Colonic mucosa (tissue), 4 donors: Measurements from ENCODE around the gene TSNAX. TPM values are rescaled to one million over a fixed set of nuclear protein-coding genes. Genes with fewer than 3 reads are reported as not detected.

Source experiments
- DNase-seq: peaks from one replicate; pipeline ENCODE4 v3.0.0-alpha.2; 2020
- H3K27ac ChIP-seq: fragments of 200-600 bp; one replicate; pipeline ENCODE4 v1.8.0; 2021
- H3K27me3 ChIP-seq: fragments of 200-600 bp; one replicate; pipeline ENCODE4 v1.8.0; 2021
- H3K36me3 ChIP-seq: fragments of 200-600 bp; one replicate; pipeline ENCODE4 v1.8.0; 2021
- H3K4me1 ChIP-seq: fragments of 200-600 bp; one replicate; pipeline ENCODE4 v1.8.0; 2021; ENCODE audit warnings: mild to moderate bottlenecking
- H3K4me3 ChIP-seq: fragments of 200-600 bp; one replicate; pipeline ENCODE4 v1.8.0; 2021
- H3K9ac ChIP-seq, 2 donors: one replicate each; pipeline ENCODE4 v1.7.0; 2013; ENCODE audit warnings: control low read depth in 2 of 2, low read depth in 2 of 2, low read length in 2 of 2
- H3K9me3 ChIP-seq: fragments of 200-600 bp; one replicate; pipeline ENCODE4 v1.8.0; 2021
- CTCF ChIP-seq: fragments of 200-600 bp; IDR thresholded peaks from one replicate; pipeline ENCODE4 v1.8.0; 2022; ENCODE audit warnings: antibody characterized with exemption, mild to moderate bottlenecking
- intact Hi-C: fragments of 100-400 bp; cut with DNase I; formaldehyde crosslinking; loops from one replicate; pipeline ENCODE4 v1.14.1; 2022
- total RNA-seq, 2 donors: library from RNA; stranded (reverse); fragmentation: NEBNext Ultra II Directional in 1 of 2; extraction: Animal tissue kit (Norgen Biotek cat#: 25700) in 1 of 2; gene quantifications; one replicate each; pipeline ENCODE4 v1.2.1, GENCODE V29; 2021
- donor health status: healthy.
- donor health status: DM: no; HTN: no; CAD: no.
- donor health status: DM: no; HTN: no; CAD: no.

The TSNAX gene
- total RNA-seq, 2 donors from 2014 or later: 22.6 to 37.3 TPM

GRCh38 chr1:231554969-231555368, 26.5 kb downstream of the TSNAX start:
- no peak for TF ChIP-seq CTCF
- Histone ChIP-seq H3K36me3 (no peaks in the 10 kb centered on the region), H3K27me3 (no peaks in the 10 kb centered on the region), H3K9ac (no peak overlapping the region), H3K4me1 (no peaks in the 10 kb centered on the region), H3K27ac (no peak overlapping the region), H3K9me3 (no peaks in the 10 kb centered on the region), H3K4me3 (no peak overlapping the region)
- no peak for DNase-seq
- intact Hi-C loops: no loop called here

GRCh38 chr1:231557411-231557810, 28.9 kb downstream of the TSNAX start:
- no peak overlapping the region for H3K4me3 ChIP-seq
- no peak overlapping the region for H3K27ac ChIP-seq
- intact Hi-C loops: no loop called here
- no peaks in the 10 kb centered on the region for H3K36me3 ChIP-seq
- no peak for DNase-seq
- H3K9ac ChIP-seq: no peak overlapping the region
- no peak for TF ChIP-seq CTCF
- no peaks in the 10 kb centered on the region for H3K4me1 ChIP-seq
- no peaks in the 10 kb centered on the region for H3K27me3 ChIP-seq
- no peaks in the 10 kb centered on the region for H3K9me3 ChIP-seq

GRCh38 chr1:231557898-231558707, 29.6 kb downstream of the TSNAX start:
- intact Hi-C loops: no loop called here
- Histone ChIP-seq H3K4me3 (no peak overlapping the region), H3K27ac (no peak overlapping the region), H3K27me3 (no peaks in the 10 kb centered on the region), H3K9me3 (no peaks in the 10 kb centered on the region), H3K9ac (no peak overlapping the region), H3K36me3 (no peaks in the 10 kb centered on the region), H3K4me1 (no peaks in the 10 kb centered on the region)
- no peak for TF ChIP-seq CTCF
- DNase-seq: no peak

GRCh38 chr1:231558708-231559185, 30.3 kb downstream of the TSNAX start:
- Histone ChIP-seq H3K27me3 (no peaks in the 10 kb centered on the region), H3K27ac (no peak overlapping the region), H3K4me1 (no peaks in the 10 kb centered on the region), H3K4me3 (no peak overlapping the region), H3K9ac (no peak overlapping the region), H3K36me3 (no peaks in the 10 kb centered on the region), H3K9me3 (no peaks in the 10 kb centered on the region)
- no peak for TF ChIP-seq CTCF
- DNase-seq: no peak
- intact Hi-C loops: no loop called here

GRCh38 chr1:231561647-231562383, 33.3 kb downstream of the TSNAX start:
- no peak overlapping the region for H3K4me3 ChIP-seq
- no peak for DNase-seq
- intact Hi-C loops: no loop called here
- H3K9me3 ChIP-seq: no peaks in the 10 kb centered on the region
- no peak for TF ChIP-seq CTCF
- no peak overlapping the region for H3K9ac ChIP-seq
- H3K27me3 ChIP-seq: no peaks in the 10 kb centered on the region
- no peak overlapping the region for H3K27ac ChIP-seq
- H3K36me3 ChIP-seq: no peaks in the 10 kb centered on the region
- no peaks in the 10 kb centered on the region for H3K4me1 ChIP-seq
